BLaER1 treated with 17β-estradiol and CSF1 and Interleukin-3, amounts not matched to agents 10 nM and 100 nM (cell line): Measurements from ENCODE around the gene TAF3.
A peak's percentile ranks its signal among the peaks of the same experiment; 100 is the strongest.

Experiments
- H3K27ac ChIP-seq, 11 experiments: shearing (Covaris generic); formaldehyde crosslinking; 2 replicates each; pipeline ENCODE4 v1.8.1; 2022
- H3K27me3 ChIP-seq, 11 experiments: shearing (Covaris generic); formaldehyde crosslinking; 2 replicates each; pipeline ENCODE4 v1.8.1; 2022
- H3K36me3 ChIP-seq, 11 experiments: shearing (Covaris generic); formaldehyde crosslinking; 2 replicates each; pipeline ENCODE4 v1.8.1; 2022
- H3K4me1 ChIP-seq, 10 experiments: shearing (Covaris generic); formaldehyde crosslinking; 2 replicates each; pipeline ENCODE4 v1.8.1; 2022
- H3K4me2 ChIP-seq, 11 experiments: shearing (Covaris generic); formaldehyde crosslinking; 2 replicates each; pipeline ENCODE4 v1.8.1; 2022
- H3K4me3 ChIP-seq, 10 experiments: shearing (Covaris generic); formaldehyde crosslinking; 2 replicates each; pipeline ENCODE4 v1.8.1; 2022
- H3K9ac ChIP-seq, 11 experiments: shearing (Covaris generic); formaldehyde crosslinking; 2 replicates each; pipeline ENCODE4 v1.8.1; 2022
- H3K9me3 ChIP-seq, 11 experiments: shearing (Covaris generic); formaldehyde crosslinking; replicated peaks in 1 of 11; 2 replicates each; pipeline ENCODE4 v1.8.1; 2022
- H4K20me1 ChIP-seq, 11 experiments: shearing (Covaris generic); formaldehyde crosslinking; 2 replicates each; pipeline ENCODE4 v1.8.1; 2022
- Cebpa-rat ChIP-seq, 11 experiments: shearing (Covaris generic); IDR thresholded peaks; 2 replicates each; pipeline ENCODE4 v1.8.1; 2022

TAF3 gene

GRCh38 chr10:7787857-7788638, 30.3 kb upstream of the TAF3 start, which contains the start of the genes ATP5F1C and KIN:
TSS of gene ATP5F1C (plus strand) at chr10:7788177. CDS start at chr10:7788208, 31 bp downstream.
TSS of gene KIN (minus strand) at chr10:7787993. CDS start at chr10:7787933, 60 bp downstream.
- Histone ChIP-seq H3K9ac (peak within 1 kb of the TSS; percentile 94 to 99 (median 97)), H3K27me3 (no peaks in the 10 kb centered on the region), H4K20me1 (peaks cover 58 to 96% (median 86%) of the 10 kb centered on the region in 11 experiments), H3K9me3 (no peaks in the 10 kb centered on the region), H3K4me3 (peak within 1 kb of the TSS; percentile 92 to 99 (median 96)), H3K27ac (peak within 1 kb of the TSS; percentile 90 to 97 (median 94)), H3K4me2 (peak within 1 kb of the TSS; percentile 89 to 99 (median 95)), H3K4me1 (peaks cover 31 to 73% (median 42%) of the 10 kb centered on the region in 10 experiments), H3K36me3 (peaks cover 33 to 61% (median 47%) of the 10 kb centered on the region in 11 experiments)
- no peak for TF ChIP-seq Cebpa-rat (IDR thresholded peaks at IDR 0.05)

- Histone ChIP-seq H3K9ac (peak overlapping the region; percentile 94 to 99 (median 97)), H4K20me1 (peaks cover 65 to 96% (median 86%) of the 10 kb centered on the region in 11 experiments), H3K27ac (peak overlapping the region; percentile 90 to 97 (median 94)), H3K4me2 (peak overlapping the region; percentile 83 to 98 (median 95)), H3K36me3 (peaks cover 28 to 59% (median 51%) of the 10 kb centered on the region in 11 experiments), H3K27me3 (no peaks in the 10 kb centered on the region), H3K4me1 (peaks cover 33 to 72% (median 42%) of the 10 kb centered on the region in 10 experiments), H3K4me3 (peak overlapping the region; percentile 92 to 99 (median 96)), H3K9me3 (no peaks in the 10 kb centered on the region)
- TF ChIP-seq Cebpa-rat (IDR thresholded peaks at IDR 0.05) = no peak
Measured at GRCh38 chr10:7788639-7789286, 29.5 kb upstream of the TAF3 start.

GRCh38 chr10:7789390-7789789, 28.9 kb upstream of the TAF3 start:
- Histone ChIP-seq H3K36me3 (peaks cover 28 to 59% (median 46%) of the 10 kb centered on the region in 11 experiments), H3K4me1 (peaks cover 33 to 72% (median 42%) of the 10 kb centered on the region in 10 experiments), H3K27ac (peak overlapping the region in 8 of 11 experiments; percentile 90 to 97 (median 94); a peak in 9 of 22 replicates), H3K4me2 (peak overlapping the region; percentile 83 to 98 (median 95)), H4K20me1 (peaks cover 68 to 96% (median 86%) of the 10 kb centered on the region in 11 experiments), H3K27me3 (no peaks in the 10 kb centered on the region), H3K4me3 (peak overlapping the region; percentile 92 to 99 (median 96)), H3K9me3 (no peaks in the 10 kb centered on the region), H3K9ac (peak overlapping the region; percentile 94 to 99 (median 97))
- TF ChIP-seq Cebpa-rat (IDR thresholded peaks at IDR 0.05) = no peak

- no peak for TF ChIP-seq Cebpa-rat (IDR thresholded peaks at IDR 0.05)
- H3K9me3 ChIP-seq = no peaks in the 10 kb centered on the region
- H4K20me1 ChIP-seq = peaks cover 86 to 96% (median 94%) of the 10 kb centered on the region in 11 experiments
- H3K27me3 ChIP-seq = no peaks in the 10 kb centered on the region
- H3K27ac ChIP-seq = no peak overlapping the region
- 0 out of 22 replicates have a peak overlapping the region, but pooled peaks of 2 of the 11 experiments have one; percentile 5 to 27 for H3K4me2 ChIP-seq
- H3K4me1 ChIP-seq = peaks cover 15 to 65% (median 24%) of the 10 kb centered on the region in 10 experiments
- no peak overlapping the region for H3K4me3 ChIP-seq
- no peak overlapping the region for H3K9ac ChIP-seq
- H3K36me3 ChIP-seq = peaks cover 30 to 77% (median 59%) of the 10 kb centered on the region in 11 experiments
Measured at GRCh38 chr10:7792541-7792940, 25.8 kb upstream of the TAF3 start.

- Histone ChIP-seq H3K9ac (peak overlapping the region in 1 of 11 experiments; percentile 39; a peak in 1 of 22 replicates), H3K27ac (no peak overlapping the region), H3K4me2 (peak overlapping the region in 2 of 11 experiments; percentile 25; a peak in 4 of 22 replicates), H3K36me3 (peaks cover 49 to 96% (median 78%) of the 10 kb centered on the region in 11 experiments), H3K9me3 (no peaks in the 10 kb centered on the region), H3K27me3 (no peaks in the 10 kb centered on the region), H3K4me3 (no peak overlapping the region), H3K4me1 (peaks cover 8 to 66% (median 20%) of the 10 kb centered on the region in 10 experiments), H4K20me1 (peaks cover 78 to 96% (median 83%) of the 10 kb centered on the region in 11 experiments)
- no peak for TF ChIP-seq Cebpa-rat (IDR thresholded peaks at IDR 0.05)
Measured at GRCh38 chr10:7794251-7795026, 23.9 kb upstream of the TAF3 start.

GRCh38 chr10:7795605-7796004, 22.7 kb upstream of the TAF3 start:
- no peak overlapping the region for H3K9ac ChIP-seq
- TF ChIP-seq Cebpa-rat (IDR thresholded peaks at IDR 0.05) = no peak
- H3K4me2 ChIP-seq = no peak overlapping the region
- H3K36me3 ChIP-seq = peaks cover 59 to 100% (median 86%) of the 10 kb centered on the region in 11 experiments
- H3K4me1 ChIP-seq = peaks cover 0 to 55% (median 12%) of the 10 kb centered on the region in 10 experiments; a peak in 14 of 20 replicates
- no peak overlapping the region for H3K4me3 ChIP-seq
- H4K20me1 ChIP-seq = peaks cover 67 to 84% (median 73%) of the 10 kb centered on the region in 11 experiments
- H3K9me3 ChIP-seq = no peaks in the 10 kb centered on the region
- H3K27me3 ChIP-seq = no peaks in the 10 kb centered on the region
- H3K27ac ChIP-seq = no peak overlapping the region

GRCh38 chr10:7797582-7797981, 20.7 kb upstream of the TAF3 start:
- Histone ChIP-seq H3K36me3 (peaks cover 63 to 100% (median 87%) of the 10 kb centered on the region in 11 experiments), H3K27ac (peak overlapping the region in 4 of 11 experiments; percentile 13 to 69 (median 40); a peak in 6 of 22 replicates), H4K20me1 (peaks cover 47 to 75% (median 54%) of the 10 kb centered on the region in 11 experiments), H3K4me3 (no peak overlapping the region), H3K27me3 (no peaks in the 10 kb centered on the region), H3K4me2 (peak overlapping the region in 4 of 11 experiments; percentile 15 to 56 (median 45); a peak in 7 of 22 replicates), H3K4me1 (peaks cover 0 to 43% (median 6%) of the 10 kb centered on the region in 10 experiments; a peak in 12 of 20 replicates), H3K9ac (peak overlapping the region in 1 of 11 experiments; percentile 40; a peak in 1 of 22 replicates), H3K9me3 (no peaks in the 10 kb centered on the region)
- TF ChIP-seq Cebpa-rat (IDR thresholded peaks at IDR 0.05) = no peak

- Histone ChIP-seq H3K4me3 (no peak overlapping the region), H3K4me1 (peaks cover 0 to 8% (median under 1%) of the 10 kb centered on the region in 10 experiments; a peak in 8 of 20 replicates), H3K9me3 (no peaks in the 10 kb centered on the region), H3K9ac (no peak overlapping the region), H3K27ac (no peak overlapping the region), H4K20me1 (peaks cover 6 to 53% (median 25%) of the 10 kb centered on the region in 11 experiments; a peak in 19 of 22 replicates), H3K27me3 (no peaks in the 10 kb centered on the region), H3K4me2 (no peak overlapping the region), H3K36me3 (peaks cover 91 to 100% (median 100%) of the 10 kb centered on the region in 11 experiments)
- TF ChIP-seq Cebpa-rat (IDR thresholded peaks at IDR 0.05) = no peak
Measured at GRCh38 chr10:7802606-7803005, 15.7 kb upstream of the TAF3 start.
